DLD1 (cell line): ENCODE measurements around the gene TBC1D26.
"Not testable (repeated sequence)": the region's sequence is repeated elsewhere in the genome, so short reads cannot be mapped to it uniquely, and the experiment has no call there.

Source experiments
- in situ Hi-C: cut with HindIII; loops from 2 replicates; pipeline ENCODE4 v1.10.0; 2017; ENCODE audit warnings: low sequenced_read_pairs

The TBC1D26 gene

GRCh38 chr17:15742921-15743320 is 10.8 kb downstream of the TBC1D26 start:
- in situ Hi-C loops: no loop called here

DNA sequence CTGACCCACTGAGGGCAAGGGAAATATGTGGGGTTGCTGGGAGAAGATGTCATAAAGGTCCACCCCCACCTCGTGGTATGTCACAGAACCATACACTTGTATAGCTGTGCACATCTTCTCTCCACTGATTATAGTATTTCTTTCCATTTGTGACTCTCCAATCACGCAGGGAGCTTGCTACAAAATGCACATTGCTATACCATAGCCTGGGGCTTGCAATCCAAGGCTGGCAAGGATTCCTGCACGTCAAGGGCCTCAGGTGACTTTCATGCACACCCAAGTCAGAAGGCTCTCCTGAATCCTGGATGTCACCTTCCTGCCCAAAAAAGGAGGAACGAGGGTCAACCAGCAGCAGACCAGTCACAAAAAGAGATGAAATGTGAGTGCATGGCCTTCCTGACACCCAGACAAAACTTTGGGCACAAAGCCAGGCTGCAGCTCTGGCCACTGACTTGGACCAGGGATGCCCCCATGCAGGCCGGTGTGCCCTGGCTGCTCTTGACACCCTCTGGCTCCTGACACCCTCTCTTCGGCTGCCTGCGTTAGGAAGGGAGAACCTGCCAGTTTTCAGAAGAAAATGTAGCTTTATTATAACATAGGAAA is 12.1 kb downstream of the TBC1D26 start:
- in situ Hi-C loops: no loop called here

DNA sequence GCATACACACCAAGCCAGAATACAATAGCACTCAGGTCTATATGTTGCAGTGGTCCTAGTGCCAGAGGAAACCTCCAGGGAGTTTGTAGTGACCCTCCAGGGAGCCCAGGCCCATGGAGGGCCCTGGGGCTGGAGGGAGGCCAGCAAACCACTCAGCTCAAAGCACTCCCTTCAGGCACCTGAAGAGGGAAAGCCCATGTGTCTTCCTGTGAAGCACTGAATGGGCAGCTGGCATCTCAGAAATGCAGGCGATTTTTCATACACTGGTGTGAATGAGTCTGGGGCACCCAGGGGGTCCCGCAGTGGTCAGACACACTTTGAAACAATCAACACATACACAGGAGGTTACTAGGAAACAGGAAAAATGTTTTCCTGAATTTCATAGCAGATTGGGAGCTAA is 12.8 kb downstream of the TBC1D26 start:
- in situ Hi-C loops: no loop called here

DNA sequence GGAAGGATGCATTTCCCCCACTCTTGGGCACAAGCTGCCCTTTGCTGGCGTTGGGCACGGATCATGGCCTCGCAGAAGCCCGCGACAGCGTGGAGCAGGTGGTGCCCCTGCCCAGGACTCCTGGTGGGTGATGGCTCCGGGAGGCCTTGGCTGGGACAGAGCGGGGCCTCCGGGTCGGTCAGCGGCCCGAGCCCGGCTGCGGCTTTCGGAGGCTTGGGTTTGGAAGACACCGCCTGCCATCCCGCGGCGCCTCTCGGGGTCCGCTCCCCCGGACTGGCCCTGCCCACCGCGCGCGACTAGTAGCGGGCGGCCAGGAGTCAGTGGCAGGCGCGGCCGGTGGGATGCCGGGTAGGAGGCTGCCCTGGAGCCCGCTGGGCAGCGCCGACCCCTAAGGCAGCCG is 17.3 kb downstream of the TBC1D26 start:
- in situ Hi-C loops: not testable (repeated sequence)

DNA sequence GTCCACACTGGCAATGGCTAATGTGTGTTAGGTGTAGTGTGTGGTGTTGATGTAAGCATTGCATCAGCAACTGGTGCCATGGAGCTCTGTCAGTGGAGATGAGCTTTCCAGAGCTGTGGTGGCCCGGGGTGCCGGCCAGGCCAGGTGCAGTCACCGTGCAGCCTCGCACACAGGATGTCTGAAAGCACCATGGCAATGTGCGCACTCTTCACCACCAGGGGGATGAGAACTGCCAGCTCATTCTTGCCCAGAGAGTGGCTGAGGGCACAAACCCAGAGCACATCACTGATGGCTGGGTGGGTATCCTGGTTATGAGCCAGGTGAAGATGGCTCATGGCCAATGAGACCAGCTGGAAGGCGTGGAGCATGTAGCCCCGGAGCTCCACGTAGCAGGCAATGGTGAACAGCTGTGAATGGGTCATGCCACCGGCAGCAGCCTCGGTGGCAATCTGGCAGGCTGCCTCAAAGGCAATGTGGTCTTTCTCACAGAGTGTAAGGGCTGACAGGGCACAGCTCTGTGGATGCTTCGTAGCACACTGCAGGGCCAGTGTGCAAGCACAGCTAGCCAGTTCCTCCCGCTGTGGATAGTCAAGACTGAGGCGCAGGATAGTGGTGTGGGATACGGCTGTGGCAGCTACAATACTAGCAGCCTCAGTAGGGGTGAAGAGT is 36.9 kb downstream of the TBC1D26 start:
- in situ Hi-C loops: not testable (repeated sequence)

GRCh38 chr17:15770679-15771078 is 38.6 kb downstream of the TBC1D26 start:
- in situ Hi-C loops: not testable (repeated sequence)

- in situ Hi-C loops: no loop called here
These were observed 44.8 kb downstream of the TBC1D26 start for GRCh38 chr17:15776871-15777270.

DNA sequence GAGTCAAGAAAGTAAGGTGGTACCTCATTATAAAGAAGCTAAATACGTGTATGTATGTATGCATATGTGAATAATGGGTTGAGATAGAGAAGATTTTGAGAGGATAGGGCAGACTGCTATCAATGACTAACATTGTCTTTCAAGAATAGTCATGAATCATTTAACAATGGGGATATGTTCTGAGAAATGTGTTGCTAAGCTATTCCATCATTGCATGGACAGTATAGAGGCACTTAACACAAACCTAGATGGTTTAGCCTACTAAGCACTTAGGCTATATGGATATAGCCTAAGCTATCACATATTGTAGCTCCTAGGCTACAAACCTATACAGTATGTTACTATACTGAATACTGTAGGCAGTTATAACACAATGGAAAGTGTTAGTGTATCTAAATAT is 45.2 kb downstream of the TBC1D26 start:
- in situ Hi-C loops: no loop called here

DNA sequence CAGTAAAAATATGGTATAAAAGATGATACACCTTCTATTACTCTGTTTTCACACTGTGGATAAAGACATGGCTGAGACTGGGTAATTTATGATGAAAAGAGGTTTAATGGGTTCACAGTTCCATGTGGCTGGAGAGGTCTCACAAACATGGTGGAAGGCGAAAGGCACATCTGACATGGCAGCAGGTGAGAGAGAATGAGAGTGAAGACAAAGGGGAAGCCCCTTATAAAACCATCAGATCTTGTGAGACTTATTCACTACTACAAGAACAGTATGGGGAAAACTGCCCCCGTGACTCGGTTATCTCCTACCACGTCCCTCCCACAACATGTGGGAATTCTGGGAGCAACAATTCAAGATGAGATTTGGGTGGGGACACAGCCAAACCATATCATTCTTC is 45.6 kb downstream of the TBC1D26 start:
- in situ Hi-C loops: no loop called here

DNA sequence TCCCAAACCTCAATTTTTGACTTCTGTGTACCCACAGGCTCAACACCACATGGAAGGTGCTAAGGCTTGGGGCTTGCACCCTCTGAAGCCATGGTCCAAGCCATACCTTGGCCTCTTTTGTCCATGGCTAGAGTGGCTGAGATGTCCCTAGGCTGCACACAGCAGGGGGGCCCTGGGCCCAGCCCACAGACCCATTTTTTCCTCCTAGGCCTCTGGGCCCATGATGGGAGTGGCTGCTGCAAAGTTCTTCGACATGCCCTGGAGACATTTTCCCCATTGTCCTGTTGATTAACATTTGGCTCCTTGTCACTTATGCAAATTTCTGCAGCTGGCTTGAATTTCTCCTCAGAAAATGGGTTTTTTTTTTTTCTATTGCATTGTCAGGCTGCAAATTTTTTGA is 47.0 kb downstream of the TBC1D26 start:
- in situ Hi-C loops: no loop called here

DNA sequence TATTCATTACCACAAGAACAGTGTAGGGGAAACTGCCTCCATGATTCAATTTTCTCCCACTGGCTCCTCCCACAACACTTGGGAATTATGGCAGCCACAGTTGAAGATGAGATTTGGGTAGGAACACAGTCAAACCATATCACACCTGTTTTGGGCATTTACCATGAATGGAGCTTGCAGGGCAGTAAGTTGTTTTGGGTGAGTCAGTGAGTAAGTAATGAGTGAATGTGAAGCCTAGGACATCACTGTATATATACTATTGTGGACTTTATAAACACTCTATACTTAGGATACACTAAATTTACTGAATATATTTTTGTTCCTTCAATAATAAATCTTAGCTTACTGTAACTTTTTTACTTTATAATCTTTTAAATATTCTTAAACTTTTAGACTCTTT is 48.1 kb downstream of the TBC1D26 start:
- in situ Hi-C loops: no loop called here

DNA sequence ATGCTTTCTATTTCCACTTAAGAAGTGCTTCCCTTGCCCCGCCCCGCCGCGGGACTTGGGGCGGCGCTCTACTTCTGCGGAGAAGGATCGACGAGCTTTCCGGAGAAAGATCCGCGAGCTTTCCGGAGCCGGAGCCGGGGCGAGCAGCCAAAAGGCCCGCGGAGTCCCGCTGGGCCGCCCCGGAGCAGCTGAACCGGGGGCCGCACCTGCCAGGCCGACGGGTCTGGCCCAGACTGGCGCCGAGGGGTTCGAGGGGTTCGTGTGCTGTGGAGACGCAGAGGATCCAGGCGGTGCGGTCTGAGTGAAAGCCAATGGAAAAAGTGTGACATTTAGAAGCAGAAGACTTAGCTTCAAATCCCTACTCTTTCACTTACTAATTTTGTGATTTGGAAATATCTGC is 50.8 kb downstream of the TBC1D26 start:
- in situ Hi-C loops: no loop called here

GRCh38 chr17:15783461-15783860 is 51.4 kb downstream of the TBC1D26 start:
- in situ Hi-C loops: no loop called here

DNA sequence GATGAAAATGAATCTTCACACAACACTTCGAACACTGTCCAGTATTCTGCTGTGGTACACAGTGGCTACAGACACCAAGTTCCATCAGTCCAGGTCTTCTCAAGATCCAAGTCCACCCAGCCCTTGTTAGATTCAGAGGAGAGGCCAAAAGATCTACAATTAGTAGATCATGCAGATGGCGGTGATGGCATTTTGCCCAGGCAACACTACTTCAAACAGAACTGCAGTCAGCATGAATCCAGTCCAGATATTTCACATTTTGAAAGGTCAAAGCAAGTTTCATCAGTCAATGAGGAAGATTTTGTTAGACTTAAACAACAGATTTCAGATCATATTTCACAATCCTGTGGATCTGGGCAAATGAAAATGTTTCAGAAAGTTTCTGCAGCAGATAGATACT is 52.3 kb downstream of the TBC1D26 start:
- in situ Hi-C loops: not testable (repeated sequence)

- in situ Hi-C loops: not testable (repeated sequence)
These were observed 55.4 kb downstream of the TBC1D26 start for GRCh38 chr17:15787363-15788075.

DNA sequence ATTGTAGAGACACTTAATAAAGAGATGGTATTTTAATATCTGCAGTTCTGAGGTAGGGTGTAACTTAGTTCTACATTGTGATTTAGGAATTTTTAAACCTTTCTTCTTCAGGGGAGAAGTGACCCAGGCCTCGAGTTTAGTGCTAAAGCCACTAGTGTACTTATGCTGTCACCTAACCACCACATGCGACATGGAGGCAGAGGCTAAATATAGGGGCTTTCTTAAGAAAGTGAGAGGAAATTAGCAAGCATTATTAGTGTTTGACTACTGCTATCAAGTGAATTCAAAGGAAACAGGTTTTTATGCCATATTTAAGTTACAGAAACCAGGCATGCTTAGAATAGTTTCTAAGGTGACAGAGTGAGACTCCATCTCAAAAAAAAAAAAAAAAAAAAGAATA is 56.3 kb downstream of the TBC1D26 start:
- in situ Hi-C loops: not testable (repeated sequence)
